PC-3 (cell line): Measurements from ENCODE around the gene SMG6. TPM values are rescaled to one million over a fixed set of nuclear protein-coding genes. Genes with fewer than 3 reads are reported as not detected.
"Not testable (repeated sequence)": the region's sequence is repeated elsewhere in the genome, so short reads cannot be mapped to it uniquely, and the experiment has no call there.

Source experiments
- ATAC-seq: fragments of 200-7000 bp; cut with Tn5 transposase; 2 replicates; pipeline ENCODE4 v1.9.1; 2020; ENCODE audit warnings: mild to moderate bottlenecking, moderate library complexity
- BruUV-seq: library from RNA; stranded (reverse); fragments of 400-500 nt; replicated peaks from 2 replicates; lab custom pipeline; 2021; lab: Mats Ljungman, UMichigan
- CTCF ChIA-PET: fragments of 300-600 bp; sonication (Branson Sonifier 250); formaldehyde crosslinking; loops from one replicate; lab custom pipeline; 2022; ENCODE audit warnings: antibody characterized with exemption; lab: Charles Lee
- POLR2A ChIA-PET: fragments of 300-600 bp; sonication (Branson Sonifier 250); formaldehyde crosslinking; loops from one replicate; lab custom pipeline; 2022; ENCODE audit warnings: antibody characterized with exemption; ENCODE audit not compliant: unreplicated experiment; lab: Charles Lee
- DNase-seq: peaks from one replicate; pipeline ENCODE4 v3.0.0-alpha.2; 2015
- H2AFZ ChIP-seq: fragments of 300-600 bp; sonication (generic); 2 replicates; pipeline ENCODE4 v1.6.0; 2016; ENCODE audit warnings: antibody characterized with exemption, low read length
- H3F3A ChIP-seq: fragments of 300-600 bp; sonication (generic); one replicate; pipeline ENCODE4 v1.6.0; 2017; ENCODE audit warnings: antibody characterized with exemption, low read length, control low read depth, mild to moderate bottlenecking; ENCODE audit not compliant: unreplicated experiment
- H3K27ac ChIP-seq: fragments of 300-600 bp; sonication (generic); 2 replicates; pipeline ENCODE4 v1.5.1; 2016; ENCODE audit warnings: mild to moderate bottlenecking, low read length
- H3K27me3 ChIP-seq: fragments of 300-600 bp; sonication (generic); 2 replicates; pipeline ENCODE4 v1.6.1; 2016; ENCODE audit warnings: low read length, mixed read lengths
- H3K36me3 ChIP-seq: fragments of 300-600 bp; sonication (generic); 2 replicates; pipeline ENCODE4 v1.6.1; 2016; ENCODE audit warnings: low read depth, mixed run types, low read length, mixed read lengths
- H3K4me1 ChIP-seq: fragments of 300-600 bp; sonication (generic); 2 replicates; pipeline ENCODE4 v1.5.1; 2016; ENCODE audit warnings: low read length; ENCODE audit not compliant: insufficient read depth
- H3K4me2 ChIP-seq: fragments of 300-600 bp; sonication (generic); 2 replicates; pipeline ENCODE4 v1.6.0; 2016; ENCODE audit warnings: low read length
- H3K4me3 ChIP-seq: fragments of 300-600 bp; sonication (generic); 2 replicates; pipeline ENCODE4 v1.5.1; 2016; ENCODE audit warnings: mild to moderate bottlenecking, low read length, mixed read lengths
- H3K79me2 ChIP-seq: fragments of 300-600 bp; sonication (generic); 2 replicates; pipeline ENCODE4 v1.6.1; 2017; ENCODE audit warnings: low read length, mixed read lengths
- H3K9ac ChIP-seq: fragments of 300-600 bp; sonication (generic); 2 replicates; pipeline ENCODE4 v1.6.0; 2016; ENCODE audit warnings: mild to moderate bottlenecking, low read length
- H3K9me2 ChIP-seq: fragments of 300-600 bp; sonication (generic); replicated peaks from 2 replicates; pipeline ENCODE4 v1.6.1; 2016; ENCODE audit warnings: mixed run types, low read length, mixed read lengths
- H3K9me3 ChIP-seq: fragments of 300-600 bp; sonication (generic); 2 replicates; pipeline ENCODE4 v1.6.1; 2016; ENCODE audit warnings: low read length, mixed read lengths
- H4K20me1 ChIP-seq: fragments of 300-600 bp; sonication (generic); 2 replicates; pipeline ENCODE4 v1.6.1; 2016; ENCODE audit warnings: low read length, mixed read lengths
- EZH2 ChIP-seq: fragments of 300-600 bp; sonication (generic); IDR thresholded peaks from one replicate; pipeline ENCODE4 v1.6.1; 2017; ENCODE audit warnings: antibody characterized with exemption, mild to moderate bottlenecking, low read length; ENCODE audit not compliant: unreplicated experiment
- EZH2phosphoT487 ChIP-seq: fragments of 300-600 bp; sonication (generic); IDR thresholded peaks from 2 replicates; pipeline ENCODE4 v1.6.1; 2018; ENCODE audit warnings: mild to moderate bottlenecking, antibody characterized with exemption, low read length, borderline replicate concordance
- intact Hi-C: fragments of 100-400 bp; cut with micrococcal nuclease; formaldehyde crosslinking; loops from 2 replicates; pipeline ENCODE4 v1.9.0; 2023
- total RNA-seq: library from RNA; depleted of rRNA; stranded (reverse); fragments of >200 nt; gene quantifications from 2 replicates; pipeline ENCODE4 v1.2.3, GENCODE V29; 2014
- TF ChIP-seq, protein P1 (sequence below): fragments of 300-600 bp; sonication (generic); conservative IDR thresholded peaks from 2 replicates; pipeline ENCODE4 v1.5.1; 2017; ENCODE audit warnings: antibody characterized with exemption, low read depth, mild to moderate bottlenecking, low read length

SMG6 gene
- total RNA-seq, 1 experiment from 2014 or later = 13.4 TPM

DNA sequence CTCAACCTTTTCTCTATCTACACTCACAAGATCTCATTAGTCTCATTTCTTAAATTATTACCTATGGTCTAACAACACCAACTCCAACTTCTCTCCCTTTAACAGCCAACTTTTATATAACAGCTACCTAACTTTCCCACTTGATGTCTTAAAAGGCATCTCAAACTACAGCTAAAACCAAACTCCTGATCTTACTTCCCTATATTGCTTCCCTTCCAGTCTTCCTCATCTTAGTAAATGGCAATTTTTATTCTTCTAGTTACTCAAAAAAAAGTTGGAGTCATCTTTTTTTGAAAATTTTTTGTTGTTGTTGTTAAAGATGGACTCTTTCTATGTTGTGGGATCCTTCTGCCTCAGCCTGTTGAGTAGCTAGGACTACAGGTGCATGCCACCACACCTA, 15.5 kb upstream of the SMG6 start:
- Histone ChIP-seq H2AFZ (no peak overlapping the region), H3K4me3 (no peak overlapping the region), H3K4me1 (no peaks in the 10 kb centered on the region), H3K9me3 (no peaks in the 10 kb centered on the region), H3K27ac (no peak overlapping the region), H3K79me2 (no peaks in the 10 kb centered on the region), H3K9ac (no peak overlapping the region), H3K4me2 (no peak overlapping the region), H3K27me3 (no peaks in the 10 kb centered on the region), H3K9me2 (no peaks in the 10 kb centered on the region), H3K36me3 (peaks cover 14% of the 10 kb centered on the region), H3F3A (no peaks in the 10 kb centered on the region), H4K20me1 (no peaks in the 10 kb centered on the region)
- intact Hi-C loops = no loop called here
- no peak for DNase-seq
- no TSS peak for BruUV-seq
- TF ChIP-seq, protein P1, sequence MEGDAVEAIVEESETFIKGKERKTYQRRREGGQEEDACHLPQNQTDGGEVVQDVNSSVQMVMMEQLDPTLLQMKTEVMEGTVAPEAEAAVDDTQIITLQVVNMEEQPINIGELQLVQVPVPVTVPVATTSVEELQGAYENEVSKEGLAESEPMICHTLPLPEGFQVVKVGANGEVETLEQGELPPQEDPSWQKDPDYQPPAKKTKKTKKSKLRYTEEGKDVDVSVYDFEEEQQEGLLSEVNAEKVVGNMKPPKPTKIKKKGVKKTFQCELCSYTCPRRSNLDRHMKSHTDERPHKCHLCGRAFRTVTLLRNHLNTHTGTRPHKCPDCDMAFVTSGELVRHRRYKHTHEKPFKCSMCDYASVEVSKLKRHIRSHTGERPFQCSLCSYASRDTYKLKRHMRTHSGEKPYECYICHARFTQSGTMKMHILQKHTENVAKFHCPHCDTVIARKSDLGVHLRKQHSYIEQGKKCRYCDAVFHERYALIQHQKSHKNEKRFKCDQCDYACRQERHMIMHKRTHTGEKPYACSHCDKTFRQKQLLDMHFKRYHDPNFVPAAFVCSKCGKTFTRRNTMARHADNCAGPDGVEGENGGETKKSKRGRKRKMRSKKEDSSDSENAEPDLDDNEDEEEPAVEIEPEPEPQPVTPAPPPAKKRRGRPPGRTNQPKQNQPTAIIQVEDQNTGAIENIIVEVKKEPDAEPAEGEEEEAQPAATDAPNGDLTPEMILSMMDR = no peak
- TF ChIP-seq EZH2phosphoT487 = no peak
- no peak for TF ChIP-seq EZH2
- ChIA-PET POLR2A (no interaction called here), CTCF (no interaction called here)
- no peak for ATAC-seq

DNA sequence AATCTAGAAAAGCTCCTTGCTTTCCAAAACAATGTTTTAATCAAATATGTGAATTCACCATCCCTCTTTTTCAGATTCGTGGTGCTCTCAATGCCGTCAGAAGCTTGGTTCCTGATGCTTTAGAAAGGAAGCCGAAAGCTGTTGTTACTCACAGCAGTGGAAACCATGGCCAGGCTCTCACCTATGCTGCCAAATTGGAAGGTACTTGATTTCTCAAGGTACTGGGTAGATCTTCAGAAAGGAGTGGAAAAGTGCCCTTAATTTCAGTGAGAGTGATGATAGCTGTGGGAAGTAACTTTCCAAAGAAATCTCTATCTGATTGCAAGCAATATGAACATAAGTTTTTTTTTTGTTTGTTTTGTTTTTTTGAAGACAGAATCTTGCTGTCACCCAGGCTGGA, 14.2 kb upstream of the SMG6 start:
- Histone ChIP-seq H3K4me3 (no peak overlapping the region), H3F3A (no peaks in the 10 kb centered on the region), H3K9me2 (no peaks in the 10 kb centered on the region), H3K4me1 (no peaks in the 10 kb centered on the region), H3K79me2 (no peaks in the 10 kb centered on the region), H4K20me1 (no peaks in the 10 kb centered on the region), H3K36me3 (peaks cover 2% of the 10 kb centered on the region; the same call in 1 of the 2 replicates), H3K9me3 (no peaks in the 10 kb centered on the region), H3K4me2 (no peak overlapping the region), H3K27me3 (no peaks in the 10 kb centered on the region), H2AFZ (no peak overlapping the region), H3K27ac (no peak overlapping the region), H3K9ac (no peak overlapping the region)
- ATAC-seq (no peak), DNase-seq (no peak)
- ChIA-PET CTCF (no interaction called here), POLR2A (no interaction called here)
- intact Hi-C loops = no loop called here
- no peak for TF ChIP-seq EZH2phosphoT487
- TF ChIP-seq EZH2 = no peak
- TF ChIP-seq, protein P1 = no peak
- BruUV-seq = no TSS peak

DNA sequence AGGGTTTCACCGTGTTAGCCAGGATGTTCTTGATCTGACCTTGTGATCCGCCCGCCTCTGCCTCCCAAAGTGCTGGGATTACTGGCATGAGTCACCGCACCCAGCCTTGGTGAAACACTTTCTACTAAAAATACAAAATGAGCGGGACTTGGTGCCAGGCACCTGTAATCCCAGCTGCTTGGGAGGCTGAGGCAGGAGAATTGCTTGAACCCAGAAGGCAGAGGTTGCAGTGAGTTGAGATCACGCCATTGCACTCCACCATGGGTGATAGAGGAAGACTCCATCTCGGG, 13.3 kb upstream of the SMG6 start:
- H3K4me2 ChIP-seq, H3K4me1 ChIP-seq, CTCF ChIA-PET, ATAC-seq, H3F3A ChIP-seq, H3K27me3 ChIP-seq, H3K27ac ChIP-seq, H3K4me3 ChIP-seq, H3K9ac ChIP-seq, H2AFZ ChIP-seq, H3K9me2 ChIP-seq, H3K36me3 ChIP-seq, DNase-seq, BruUV-seq, H4K20me1 ChIP-seq, intact Hi-C loops, H3K79me2 ChIP-seq, H3K9me3 ChIP-seq, POLR2A ChIA-PET: not testable (repeated sequence)
